Esophagus squamous epithelium (tissue), 5 donors: ENCODE data around the gene RET. TPM values are rescaled to one million over a fixed set of nuclear protein-coding genes. Genes with fewer than 3 reads are reported as not detected.

ENCODE experiments used
- DNase-seq: peaks from one replicate; lab custom pipeline; 2025; lab: John Stamatoyannopoulos, UW
- H3K27ac ChIP-seq, 4 donors: fragments of 200-600 bp; sonication (generic); one replicate each; pipeline ENCODE4 v1.5.1; 2016 to 2019; ENCODE audit warnings: mild to moderate bottlenecking in 1 of 4
- H3K27me3 ChIP-seq, 4 donors: fragments of 200-600 bp; sonication (generic); 1 replicate in 3 of 4; 2 replicates in 1 of 4; pipeline versions ENCODE4 v1.5.1 to v1.6.0; 2017 to 2021; ENCODE audit warnings: antibody characterized with exemption in 1 of 4
- H3K36me3 ChIP-seq, 3 donors: fragments of 200-600 bp; sonication (generic); one replicate each; pipeline ENCODE4 v1.5.1; 2016 to 2019
- H3K4me1 ChIP-seq, 3 donors: fragments of 200-600 bp; sonication (generic); one replicate each; pipeline ENCODE4 v1.5.1; 2017 to 2019
- H3K4me3 ChIP-seq, 4 donors: fragments of 200-600 bp; sonication (generic); 1 replicate in 3 of 4; 2 replicates in 1 of 4; pipeline ENCODE4 v1.5.1; 2016 to 2019; ENCODE audit warnings: mild to moderate bottlenecking in 2 of 4, moderate library complexity in 1 of 4
- H3K9me3 ChIP-seq, 3 donors: fragments of 200-600 bp; sonication (generic); one replicate each; pipeline ENCODE4 v1.5.1; 2016 to 2019
- POLR2A ChIP-seq, 4 donors: fragments of 450-650 bp; IDR thresholded peaks; one replicate each; pipeline ENCODE4 v1.6.1; 2017; ENCODE audit warnings: antibody characterized with exemption in 4 of 4, mild to moderate bottlenecking in 4 of 4, moderate library complexity in 3 of 4
- WGBS, 2 donors: methylation state at CpG; one replicate each; pipeline ENCODE4 v1.1.5; 2018; 5-methylcytosine and 5-hydroxymethylcytosine counted together
- intact Hi-C: fragments of 100-400 bp; cut with DNase I; formaldehyde crosslinking; loops from one replicate; pipeline ENCODE4 v1.15.0; 2022
- total RNA-seq, 4 donors: library from RNA; depleted of rRNA; stranded (reverse); fragments of >200 nt; gene quantifications; one replicate each; pipeline ENCODE4 v1.1.0, GENCODE V29; 2016
- TF ChIP-seq, protein P1 (sequence below), 6 experiments: fragments of 450-650 bp in 4 of 6; fragments of 200-600 bp in 2 of 6; sonication (generic) in 2 of 6; IDR thresholded peaks; one replicate each; pipeline ENCODE4 v1.5.1; 2016 to 2019; ENCODE audit warnings: antibody characterized with exemption in 6 of 6, mild to moderate bottlenecking in 4 of 6, moderate library complexity in 4 of 6
- donor health status: DM: yes; HTN: yes; CAD: no.

The RET gene
- total RNA-seq, 4 donors from 2014 or later: 0.04 to 0.19 (median 0.11) TPM

DNA sequence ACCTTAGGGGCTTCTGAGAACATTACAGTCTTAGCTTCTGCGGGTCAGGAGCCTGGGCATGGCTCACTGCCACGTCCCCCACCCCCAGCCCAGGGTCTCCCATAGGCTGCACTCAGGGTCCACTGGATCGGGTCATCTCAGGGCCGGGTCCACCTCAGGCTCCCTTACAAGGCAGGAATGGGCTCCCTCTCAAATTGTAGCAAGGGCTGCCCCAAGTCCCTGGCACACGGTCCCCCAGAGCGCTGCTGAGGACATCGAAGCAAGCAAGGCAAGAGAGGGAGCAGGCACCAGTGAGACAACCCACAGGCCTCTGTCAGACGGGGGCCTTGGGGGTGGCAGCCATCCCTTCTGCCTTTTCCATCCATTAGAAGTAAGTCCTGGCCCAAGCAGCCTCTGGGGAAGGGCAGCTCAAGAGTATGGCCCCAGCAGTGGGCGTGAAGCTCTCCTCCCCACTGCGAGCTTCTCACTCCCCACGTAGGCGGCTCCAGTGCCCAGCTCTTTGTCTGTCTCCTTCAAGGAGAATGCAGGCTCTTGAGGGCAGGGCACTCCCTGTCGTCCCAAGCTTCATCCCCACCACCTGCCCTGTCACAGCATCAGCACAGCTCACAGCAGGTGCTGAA lies 18.0 kb upstream of the RET start:
- H3K27me3 ChIP-seq: peaks cover 0 to 37% (median 0%) of the 10 kb centered on the region in 4 donors
- WGBS, 2 donors: 67 to 79% methylated on average over 3 to 8 of the region's 13 CpGs
- intact Hi-C loops: no loop called here

DNA sequence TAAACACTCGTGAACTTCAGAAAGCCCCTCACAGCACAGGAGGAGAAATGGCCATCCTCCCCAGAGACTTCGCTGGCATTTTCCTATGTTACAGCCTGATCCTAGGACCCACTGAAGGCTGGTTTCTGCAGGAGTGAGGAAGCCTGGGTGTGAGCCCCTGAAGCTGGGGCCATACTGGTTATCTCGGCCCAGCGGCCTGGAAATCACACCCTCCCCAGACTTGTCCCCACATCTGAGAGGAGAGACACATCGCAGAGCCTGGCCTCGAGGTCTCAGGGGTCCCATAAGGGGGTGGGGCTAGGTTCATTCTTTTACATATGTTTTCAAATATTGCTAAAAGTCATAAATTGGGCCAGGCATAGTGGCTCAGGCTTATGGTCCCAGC lies 17.5 kb upstream of the RET start:
- Histone ChIP-seq H3K36me3 (no peaks in the 10 kb centered on the region), H3K9me3 (no peaks in the 10 kb centered on the region), H3K27ac (no peak overlapping the region), H3K27me3 (peaks cover 0 to 37% (median 0%) of the 10 kb centered on the region in 4 donors), H3K4me3 (no peak overlapping the region), H3K4me1 (no peaks in the 10 kb centered on the region)
- no peak for TF ChIP-seq POLR2A (IDR thresholded peaks at IDR 0.05)
- TF ChIP-seq, protein P1, sequence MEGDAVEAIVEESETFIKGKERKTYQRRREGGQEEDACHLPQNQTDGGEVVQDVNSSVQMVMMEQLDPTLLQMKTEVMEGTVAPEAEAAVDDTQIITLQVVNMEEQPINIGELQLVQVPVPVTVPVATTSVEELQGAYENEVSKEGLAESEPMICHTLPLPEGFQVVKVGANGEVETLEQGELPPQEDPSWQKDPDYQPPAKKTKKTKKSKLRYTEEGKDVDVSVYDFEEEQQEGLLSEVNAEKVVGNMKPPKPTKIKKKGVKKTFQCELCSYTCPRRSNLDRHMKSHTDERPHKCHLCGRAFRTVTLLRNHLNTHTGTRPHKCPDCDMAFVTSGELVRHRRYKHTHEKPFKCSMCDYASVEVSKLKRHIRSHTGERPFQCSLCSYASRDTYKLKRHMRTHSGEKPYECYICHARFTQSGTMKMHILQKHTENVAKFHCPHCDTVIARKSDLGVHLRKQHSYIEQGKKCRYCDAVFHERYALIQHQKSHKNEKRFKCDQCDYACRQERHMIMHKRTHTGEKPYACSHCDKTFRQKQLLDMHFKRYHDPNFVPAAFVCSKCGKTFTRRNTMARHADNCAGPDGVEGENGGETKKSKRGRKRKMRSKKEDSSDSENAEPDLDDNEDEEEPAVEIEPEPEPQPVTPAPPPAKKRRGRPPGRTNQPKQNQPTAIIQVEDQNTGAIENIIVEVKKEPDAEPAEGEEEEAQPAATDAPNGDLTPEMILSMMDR (IDR thresholded peaks at IDR 0.05): no peak
- intact Hi-C loops: no loop called here
- DNase-seq: no peak
- 56 to 100% methylated on average over 1 to 6 of the region's 6 CpGs for WGBS, 2 donors

More for the DNA sequence above, 18.0 kb upstream of the RET start:
- DNase-seq: no peak
- H3K4me3 ChIP-seq: no peak overlapping the region
- H3K9me3 ChIP-seq: no peaks in the 10 kb centered on the region
- TF ChIP-seq, protein P1 (IDR thresholded peaks at IDR 0.05): no peak
- TF ChIP-seq POLR2A (IDR thresholded peaks at IDR 0.05): no peak
- no peak overlapping the region for H3K27ac ChIP-seq
- no peaks in the 10 kb centered on the region for H3K36me3 ChIP-seq
- no peaks in the 10 kb centered on the region for H3K4me1 ChIP-seq

DNA sequence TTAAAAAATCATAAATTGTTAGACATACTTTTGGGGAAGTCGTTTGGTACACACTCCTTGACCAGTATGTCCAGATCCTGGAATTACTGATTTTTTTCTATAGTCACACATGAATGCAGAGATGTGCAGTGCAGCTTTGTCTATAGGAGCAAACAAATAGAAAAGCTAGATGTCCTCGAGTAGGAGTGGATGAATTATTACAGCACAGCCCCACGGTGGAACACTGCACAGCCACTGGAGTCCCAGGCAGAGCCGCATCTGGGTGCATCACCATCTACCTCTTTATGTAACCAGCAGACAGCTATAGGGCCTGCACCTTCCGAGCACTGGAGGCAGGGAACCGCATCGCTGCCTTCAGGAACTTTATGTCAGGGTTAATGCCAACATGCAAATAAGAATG lies 17.0 kb upstream of the RET start:
- Histone ChIP-seq H3K27ac (no peak overlapping the region), H3K27me3 (peaks cover 0 to 37% (median 0%) of the 10 kb centered on the region in 4 donors), H3K36me3 (no peaks in the 10 kb centered on the region), H3K4me1 (no peaks in the 10 kb centered on the region), H3K4me3 (no peak overlapping the region), H3K9me3 (no peaks in the 10 kb centered on the region)
- no peak for DNase-seq
- 29 to 31% methylated on average over 6 to 7 of the region's 7 CpGs for WGBS, 2 donors
- intact Hi-C loops: no loop called here
- TF ChIP-seq, protein P1 (IDR thresholded peaks at IDR 0.05): no peak
- TF ChIP-seq POLR2A (IDR thresholded peaks at IDR 0.05): no peak

DNA sequence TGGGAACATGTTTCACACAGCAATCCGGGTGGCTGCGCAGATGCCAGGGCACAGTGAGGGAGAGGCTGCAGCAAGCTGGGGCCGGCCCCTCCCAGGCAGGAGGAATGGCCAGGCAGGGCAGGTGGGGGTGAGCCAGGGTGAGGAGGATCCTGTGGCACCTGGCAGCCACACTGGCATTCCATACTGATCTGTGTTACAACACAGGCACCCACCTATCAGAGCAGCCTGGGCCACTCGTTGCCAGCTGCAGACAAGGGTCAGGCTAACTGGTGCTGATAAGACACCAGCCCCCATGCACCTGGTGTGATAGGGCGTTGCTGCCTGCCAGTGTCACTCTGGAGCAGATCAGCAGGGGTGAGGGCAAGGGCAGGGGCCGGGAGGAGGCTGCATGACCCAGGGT lies 16.6 kb upstream of the RET start:
- peaks cover 0 to 37% (median 0%) of the 10 kb centered on the region in 4 donors for H3K27me3 ChIP-seq
- H3K4me1 ChIP-seq: no peaks in the 10 kb centered on the region
- 25 to 40% methylated on average over 1 to 6 of the region's 6 CpGs for WGBS, 2 donors
- no peak for DNase-seq
- no peaks in the 10 kb centered on the region for H3K9me3 ChIP-seq
- no peaks in the 10 kb centered on the region for H3K36me3 ChIP-seq
- no peak for TF ChIP-seq POLR2A (IDR thresholded peaks at IDR 0.05)
- TF ChIP-seq, protein P1 (IDR thresholded peaks at IDR 0.05): no peak
- intact Hi-C loops: no loop called here
- no peak overlapping the region for H3K4me3 ChIP-seq
- no peak overlapping the region for H3K27ac ChIP-seq

GRCh38 chr10:43061331-43061730 lies 15.5 kb upstream of the RET start:
- no peaks in the 10 kb centered on the region for H3K9me3 ChIP-seq
- H3K36me3 ChIP-seq: no peaks in the 10 kb centered on the region
- no peak overlapping the region for H3K4me3 ChIP-seq
- 85% methylated on average over 6 of the region's 8 CpGs; no CpG with 5 or more reads in 1 of the 2 donors for WGBS, 2 donors
- H3K27me3 ChIP-seq: peaks cover 0 to 37% (median 0%) of the 10 kb centered on the region in 4 donors
- no peak for TF ChIP-seq POLR2A (IDR thresholded peaks at IDR 0.05)
- TF ChIP-seq, protein P1 (IDR thresholded peaks at IDR 0.05): no peak
- intact Hi-C loops: no loop called here
- no peaks in the 10 kb centered on the region for H3K4me1 ChIP-seq
- H3K27ac ChIP-seq: no peak overlapping the region
- no peak for DNase-seq
